Midbrain (tissue), 1 donor: ENCODE measurements around the gene CDK8.

Experiments used
- DNase-seq: peaks from one replicate; lab custom pipeline; 2025; lab: John Stamatoyannopoulos, UW

The CDK8 gene

DNA sequence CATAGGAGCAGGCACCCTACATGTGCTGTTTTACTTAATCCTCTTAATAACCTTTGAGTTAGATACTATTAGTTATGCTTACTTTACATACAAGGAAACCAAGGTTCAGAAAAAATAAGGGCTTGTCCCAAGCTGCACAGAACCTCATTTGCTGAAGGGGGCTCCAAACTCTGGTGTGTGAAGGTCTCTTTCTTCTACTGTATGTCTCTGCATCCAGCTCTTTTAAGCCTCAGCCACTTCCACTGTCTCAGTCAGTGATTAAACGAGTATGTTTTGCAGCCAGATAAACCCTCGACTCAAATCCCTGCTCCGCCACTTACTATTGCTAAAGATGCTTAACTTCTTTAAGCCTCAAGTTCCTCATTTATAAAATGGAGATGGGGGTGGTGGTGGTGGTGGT lies 191.2 kb downstream of the CDK8 start:
- DNase-seq = no peak

DNA sequence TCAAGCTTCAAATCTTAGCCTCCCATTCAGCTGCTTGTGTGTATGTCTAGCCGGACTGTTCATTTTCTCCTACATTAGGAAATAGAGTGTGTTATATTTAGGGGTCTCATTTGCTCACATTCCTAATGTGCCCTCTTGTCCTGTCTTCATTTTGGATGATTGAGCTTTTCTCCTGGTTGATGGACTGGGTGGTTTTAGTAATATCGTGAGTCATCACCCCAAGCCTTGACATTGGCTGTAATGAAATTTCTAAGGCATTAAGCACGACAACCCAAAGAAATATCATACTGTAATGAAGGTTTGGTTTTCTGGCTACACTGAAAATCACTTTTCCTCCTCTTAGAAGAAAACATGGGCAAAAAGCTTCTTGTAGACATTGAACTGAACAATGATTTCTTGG lies 192.8 kb downstream of the CDK8 start:
- no peak for DNase-seq

DNA sequence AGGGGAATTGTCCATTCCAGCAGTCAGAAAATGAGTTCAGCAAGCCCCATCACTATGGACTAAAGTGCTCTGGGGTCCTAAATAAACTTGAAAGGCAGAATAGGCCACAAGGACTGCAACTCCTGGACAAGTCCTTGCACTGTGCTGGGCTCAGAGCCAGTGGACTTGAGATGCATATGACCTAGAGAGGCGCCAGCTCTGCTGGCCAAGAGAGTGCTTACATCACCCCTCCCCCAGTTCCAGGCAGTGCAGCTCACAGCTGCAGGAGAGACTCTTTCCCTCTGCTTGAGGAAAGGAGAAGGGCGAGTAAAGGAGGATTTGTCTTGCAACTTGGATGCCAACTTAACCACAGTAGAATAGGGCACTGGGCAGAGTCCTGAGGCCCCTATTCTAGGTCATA lies 194.1 kb downstream of the CDK8 start:
- DNase-seq = no peak

DNA sequence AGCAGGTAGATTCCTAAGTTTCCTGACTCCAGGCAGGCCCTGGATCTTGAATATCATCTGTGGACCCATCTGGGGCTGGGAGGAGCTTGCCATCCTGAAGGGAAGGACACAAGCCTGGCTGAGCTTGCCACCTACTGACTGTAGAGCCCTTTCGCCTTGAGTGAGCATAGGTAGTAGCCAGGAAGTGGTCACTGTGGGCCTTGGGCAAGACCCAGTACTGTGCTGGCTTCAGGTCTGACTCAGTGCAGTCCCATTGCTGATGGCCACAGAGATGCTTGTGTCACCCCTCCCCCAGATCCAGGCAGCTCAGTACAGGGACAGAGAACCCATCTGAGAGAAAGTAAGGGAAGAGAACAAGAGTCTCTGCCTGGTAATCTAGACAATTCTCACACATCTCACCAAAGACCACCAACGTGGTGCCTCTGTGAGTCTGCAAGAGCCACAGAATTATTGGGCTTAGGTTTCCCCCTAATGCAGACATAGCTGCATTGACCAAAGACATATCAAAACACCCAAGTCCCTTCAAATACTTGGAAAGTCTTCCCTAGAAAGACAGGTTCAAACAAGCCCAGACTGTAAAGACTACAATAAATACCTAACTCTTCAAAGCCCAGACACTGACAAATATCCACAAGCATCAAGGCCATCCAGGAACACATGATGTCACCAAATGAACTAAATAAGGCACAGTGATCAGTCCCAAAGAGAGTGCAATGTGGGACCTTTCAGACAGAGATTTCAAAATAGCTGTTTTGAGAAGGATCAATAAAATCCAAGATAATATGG lies 195.3 kb downstream of the CDK8 start:
- DNase-seq = no peak
